IMR-90 (cell line): ENCODE measurements around the gene ATP5PD. TPM values are rescaled to one million over a fixed set of nuclear protein-coding genes. Genes with fewer than 3 reads are reported as not detected.

Experiments used
- ATAC-seq: fragments of 200-7000 bp; cut with Tn5 transposase; 2 replicates; pipeline ENCODE4 v1.9.1; 2020; ENCODE audit warnings: low read depth, mild to moderate bottlenecking, moderate library complexity
- BruUV-seq: library from RNA; stranded (reverse); fragments of 400-500 nt; replicated peaks from 2 replicates; lab custom pipeline; 2021; lab: Mats Ljungman, UMichigan
- CTCF ChIA-PET: fragments of 300-600 bp; formaldehyde crosslinking; extraction: SDS; loops from one replicate; lab custom pipeline; 2021; ENCODE audit warnings: antibody characterized with exemption; lab: Yijun Ruan, JAX
- POLR2A ChIA-PET: fragments of 300-600 bp; sonication (Branson Sonifier 250); formaldehyde crosslinking; loops from one replicate; lab custom pipeline; 2022; ENCODE audit warnings: antibody characterized with exemption; ENCODE audit not compliant: unreplicated experiment; lab: Charles Lee
- DNase-seq: peaks from one replicate; pipeline ENCODE4 v3.0.0; 2013
- H2AFZ ChIP-seq: replicated peaks from 2 replicates; pipeline ENCODE3; 2013; ENCODE audit warnings: low read length, mild to moderate bottlenecking; ENCODE audit not compliant: poor library complexity
- H2AK5ac ChIP-seq: 2 replicates; pipeline ENCODE4 v1.6.1; 2013; ENCODE audit warnings: low read depth, low read length, inconsistent platforms
- H2AK9ac ChIP-seq: replicated peaks from 2 replicates; pipeline ENCODE3; 2013; ENCODE audit warnings: mild to moderate bottlenecking, low read depth, low read length, moderate library complexity; ENCODE audit not compliant: poor library complexity
- H2BK120ac ChIP-seq: 2 replicates; pipeline ENCODE4 v1.6.1; 2013; ENCODE audit warnings: low read depth, low read length, inconsistent platforms
- H2BK15ac ChIP-seq: 3 replicates; pipeline ENCODE4 v1.6.1; 2013; ENCODE audit warnings: low read depth, low read length, inconsistent platforms
- H2BK20ac ChIP-seq: 2 replicates; pipeline ENCODE4 v1.6.1; 2013; ENCODE audit warnings: low read depth, mild to moderate bottlenecking, inconsistent platforms, low read length, moderate library complexity
- H2BK5ac ChIP-seq: 2 replicates; pipeline ENCODE4 v1.6.1; 2013; ENCODE audit warnings: mild to moderate bottlenecking, low read depth, low read length, inconsistent platforms; ENCODE audit not compliant: poor library complexity, severe bottlenecking
- H3K14ac ChIP-seq: replicated peaks from 2 replicates; pipeline ENCODE4 v1.6.1; 2013; ENCODE audit warnings: low read depth, low read length, inconsistent platforms
- H3K18ac ChIP-seq: 2 replicates; pipeline ENCODE4 v1.6.1; 2013; ENCODE audit warnings: low read depth, low read length, control low read depth
- H3K23ac ChIP-seq: 2 replicates; pipeline ENCODE4 v1.6.1; 2013; ENCODE audit warnings: low read depth, low read length, inconsistent platforms
- H3K27ac ChIP-seq: 2 replicates; pipeline ENCODE4 v1.5.1; 2013; ENCODE audit warnings: mild to moderate bottlenecking, control low read depth, low read length; ENCODE audit not compliant: insufficient read depth
- H3K27me3 ChIP-seq: 2 replicates; pipeline ENCODE4 v1.6.1; 2013; ENCODE audit warnings: low read length; ENCODE audit not compliant: control insufficient read depth, insufficient read depth
- H3K36me3 ChIP-seq: 2 replicates; pipeline ENCODE4 v1.6.1; 2013; ENCODE audit warnings: low read length, mixed read lengths; ENCODE audit not compliant: control insufficient read depth, insufficient read depth
- H3K4ac ChIP-seq: 2 replicates; pipeline ENCODE4 v1.6.1; 2013; ENCODE audit warnings: low read depth, low read length, inconsistent platforms
- H3K4me1 ChIP-seq: 2 replicates; pipeline ENCODE4 v1.6.1; 2013; ENCODE audit warnings: low read length, mixed read lengths; ENCODE audit not compliant: control insufficient read depth, insufficient read depth
- H3K4me2 ChIP-seq: 2 replicates; pipeline ENCODE4 v1.6.1; 2013; ENCODE audit warnings: low read depth, mild to moderate bottlenecking, control low read depth, low read length, moderate library complexity
- H3K4me3 ChIP-seq: 2 replicates; pipeline ENCODE4 v1.5.1; 2013; ENCODE audit warnings: low read depth, mild to moderate bottlenecking, control low read depth, low read length, moderate library complexity; ENCODE audit not compliant: insufficient read depth
- H3K56ac ChIP-seq: 2 replicates; pipeline ENCODE4 v1.6.1; 2013; ENCODE audit warnings: low read length, inconsistent platforms; ENCODE audit not compliant: insufficient read depth; ENCODE audit errors: extremely low read depth
- H3K79me1 ChIP-seq, 2 experiments: 2 replicates each; pipeline ENCODE4 v1.6.1; 2013; ENCODE audit warnings: low read length in 2 of 2, inconsistent platforms in 1 of 2, low read depth in 1 of 2
- H3K9ac ChIP-seq: 2 replicates; pipeline ENCODE4 v1.6.1; 2013; ENCODE audit warnings: low read depth, low read length, control low read depth
- H3K9me1 ChIP-seq: 2 replicates; pipeline ENCODE4 v1.6.1; 2013; ENCODE audit warnings: low read length, inconsistent platforms; ENCODE audit not compliant: insufficient read depth
- H3K9me3 ChIP-seq: 2 replicates; pipeline ENCODE4 v1.6.1; 2013; ENCODE audit warnings: low read length; ENCODE audit not compliant: control insufficient read depth, insufficient read depth
- H4K20me1 ChIP-seq: 2 replicates; pipeline ENCODE4 v1.6.1; 2013; ENCODE audit warnings: low read length, inconsistent platforms; ENCODE audit not compliant: insufficient read depth
- H4K5ac ChIP-seq: 2 replicates; pipeline ENCODE4 v1.6.1; 2013; ENCODE audit warnings: mild to moderate bottlenecking, low read depth, low read length, control low read depth
- H4K8ac ChIP-seq, 2 experiments: 2 replicates each; pipeline ENCODE4 v1.6.1; 2013; ENCODE audit warnings: low read depth in 2 of 2, low read length in 2 of 2, control low read depth in 1 of 2, inconsistent platforms in 1 of 2
- H4K91ac ChIP-seq: 2 replicates; pipeline ENCODE4 v1.6.1; 2013; ENCODE audit warnings: low read depth, low read length, inconsistent platforms; ENCODE audit not compliant: insufficient read depth
- BHLHE40 ChIP-seq: fragments of 150-350 bp; IDR thresholded peaks from 2 replicates; pipeline ENCODE4 v1.6.1; 2016; ENCODE audit warnings: mild to moderate bottlenecking, low read depth, low read length
- CHD1 ChIP-seq: IDR thresholded peaks from 2 replicates; pipeline ENCODE4 v1.6.1; 2012; ENCODE audit warnings: low read depth, low read length, improper control_type of control experiment
- ELK1 ChIP-seq: fragments of 150-350 bp; IDR thresholded peaks from 2 replicates; pipeline ENCODE4 v1.6.1; 2016; ENCODE audit warnings: low read depth, mild to moderate bottlenecking, low read length, moderate library complexity, borderline replicate concordance
- FOS ChIP-seq: fragments of 150-350 bp; IDR thresholded peaks from 2 replicates; pipeline ENCODE4 v1.6.1; 2016; ENCODE audit warnings: low read depth, low read length
- MAZ ChIP-seq: IDR thresholded peaks from 2 replicates; pipeline ENCODE4 v1.6.1; 2012; ENCODE audit warnings: low read depth, mild to moderate bottlenecking, low read length, improper control_type of control experiment, moderate library complexity, borderline replicate concordance
- NFE2L2 ChIP-seq: fragments of 150-350 bp; IDR thresholded peaks from 2 replicates; pipeline ENCODE4 v1.6.1; 2016; ENCODE audit warnings: low read depth, mild to moderate bottlenecking, low read length
- POLR2A ChIP-seq: IDR thresholded peaks from 2 replicates; pipeline ENCODE4 v1.6.1; 2012; ENCODE audit warnings: mild to moderate bottlenecking, low read depth, low read length
- RAD21 ChIP-seq: IDR thresholded peaks from 2 replicates; pipeline ENCODE4 v1.6.1; 2012; ENCODE audit warnings: low read length, improper control_type of control experiment
- RFX5 ChIP-seq: IDR thresholded peaks from 2 replicates; pipeline ENCODE4 v1.8.0; 2012; ENCODE audit warnings: low read depth, mild to moderate bottlenecking, low read length, moderate library complexity
- USF2 ChIP-seq: fragments of 150-350 bp; IDR thresholded peaks from 2 replicates; pipeline ENCODE4 v1.6.1; 2017; ENCODE audit warnings: mild to moderate bottlenecking, antibody characterized with exemption, low read length, low read depth
- WGBS, 2 experiments: methylation state at CpG; one replicate each; pipeline versions ENCODE4 v1.1.5 to v1.1.7; 2013; ENCODE audit warnings: missing lambda C conversion rate in 2 of 2; ENCODE audit not compliant: insufficient read length in 1 of 2; ENCODE audit errors: extremely low coverage in 2 of 2; 5-methylcytosine and 5-hydroxymethylcytosine counted together
- dilution Hi-C: fragments of 300-500 bp; cut with HindIII; formaldehyde crosslinking; loops from one replicate; pipeline ENCODE4 v1.14.3; 2018; ENCODE audit warnings: low sequenced_read_pairs; ENCODE audit not compliant: unreplicated experiment
- in situ Hi-C: fragments of 300-500 bp; cut with MboI; formaldehyde crosslinking; loops from 3 replicates; pipeline ENCODE4 v1.14.3; 2019; ENCODE audit warnings: low sequenced_read_pairs, inconsistent platforms, mixed read lengths
- intact Hi-C: fragments of 100-400 bp; cut with micrococcal nuclease; formaldehyde crosslinking; loops from 2 replicates; pipeline ENCODE4 v1.10.0; 2022
- polyA plus RNA-seq, 3 experiments: library from polyadenylated mRNA; depleted of rRNA; stranded (reverse); fragments of >200 nt; gene quantifications; 2 replicates each; pipeline ENCODE4 v1.2.3, GENCODE V29; 2012; ENCODE audit warnings: low replicate concordance in 1 of 3
- total RNA-seq: library from RNA; depleted of rRNA; stranded (reverse); fragments of >200 nt; gene quantifications from 2 replicates; pipeline ENCODE4 v1.2.3, GENCODE V29; 2012

Gene ATP5PD
- total and polyA plus RNA-seq, 2 of the 4 experiments (the other 2 are of a cell fraction) = 373 to 425 TPM

- TF ChIP-seq USF2 = peak; percentile 64; the same call in 1 of the 2 replicates
Measured at GRCh38 chr17:75034236-75034908, 12.4 kb downstream of the ATP5PD start (continued).

- H2BK5ac ChIP-seq = no peak overlapping the region
- H3K23ac ChIP-seq = no peak overlapping the region
- DNase-seq (peak; percentile 90), ATAC-seq (peak; percentile 61)
- no peak overlapping the region for H2BK120ac ChIP-seq
- ChIA-PET CTCF (no interaction called here), POLR2A (interaction anchor here (0.5 kb wide), 1 partner anchor 45 kb away, joined by 4 read pairs; no protein-coding TSS in a partner anchor)
- H4K5ac ChIP-seq = no peak overlapping the region
- H3K36me3 ChIP-seq = peaks cover 3% of the 10 kb centered on the region
- H3K79me1 ChIP-seq = 0 out of 4 replicates have a peak, but pooled peaks cover 0 to 4% of the 10 kb centered on the region in 2 experiments
- no peak overlapping the region for H2BK20ac ChIP-seq
- H4K20me1 ChIP-seq = peaks cover 10% of the 10 kb centered on the region
- no peak overlapping the region for H2BK15ac ChIP-seq
- no peak overlapping the region for H3K18ac ChIP-seq
- no peak overlapping the region for H4K8ac ChIP-seq
- H3K9me1 ChIP-seq = peaks cover 13% of the 10 kb centered on the region; the same call in 1 of the 2 replicates
- no peak overlapping the region for H3K56ac ChIP-seq
- H3K4me3 ChIP-seq = peak overlapping the region; percentile 70
- no TSS peak for BruUV-seq
- WGBS, 2 experiments = 2% methylated on average over 8 of the region's 36 CpGs; no CpG with 5 or more reads in 1 of the 2 experiments
- peaks cover 2% of the 10 kb centered on the region for H3K4me1 ChIP-seq
- peaks cover 4% of the 10 kb centered on the region; the same call in 1 of the 2 replicates for H3K9me3 ChIP-seq
- H3K4ac ChIP-seq = no peak overlapping the region
- H2AK5ac ChIP-seq = no peak overlapping the region
- in situ Hi-C loops = no loop called here
- H3K14ac ChIP-seq = no peak overlapping the region
- H2AFZ ChIP-seq = peak overlapping the region; percentile 100
- peak overlapping the region; percentile 17 for H2AK9ac ChIP-seq
- no peaks in the 10 kb centered on the region for H3K27me3 ChIP-seq
- H3K27ac ChIP-seq = no peak overlapping the region
- no peak overlapping the region for H3K9ac ChIP-seq
- no peak overlapping the region for H4K91ac ChIP-seq
- intact Hi-C loops = loop anchor here (1.0 kb wide), 2 partner anchors 21 to 46 kb away; partner anchors contain the start of genes CDR2L and MRPL58
- dilution Hi-C loops = no loop called here
- H3K4me2 ChIP-seq = peak overlapping the region; percentile 79
- TF ChIP-seq RFX5 (no peak), RAD21 (no peak), USF2 (peak; percentile 91), NFE2L2 (0 out of 2 replicates have a peak, but pooled peaks have one; percentile 2), FOS (peak; percentile 70), CHD1 (no peak), ELK1 (no peak), POLR2A (no peak), BHLHE40 (peak; percentile 72), MAZ (0 out of 2 replicates have a peak, but pooled peaks have one; percentile 15)
Measured at GRCh38 chr17:75033346-75034235, 13.2 kb downstream of the ATP5PD start.
